COR-L47 (cell line): Measurements from ENCODE around the gene IFNL4.
"Not testable (repeated sequence)": the region's sequence is repeated elsewhere in the genome, so short reads cannot be mapped to it uniquely, and the experiment has no call there.

Experiments
- DNase-seq: peaks from one replicate; lab custom pipeline; 2025; lab: John Stamatoyannopoulos, UW

IFNL4 gene

DNA sequence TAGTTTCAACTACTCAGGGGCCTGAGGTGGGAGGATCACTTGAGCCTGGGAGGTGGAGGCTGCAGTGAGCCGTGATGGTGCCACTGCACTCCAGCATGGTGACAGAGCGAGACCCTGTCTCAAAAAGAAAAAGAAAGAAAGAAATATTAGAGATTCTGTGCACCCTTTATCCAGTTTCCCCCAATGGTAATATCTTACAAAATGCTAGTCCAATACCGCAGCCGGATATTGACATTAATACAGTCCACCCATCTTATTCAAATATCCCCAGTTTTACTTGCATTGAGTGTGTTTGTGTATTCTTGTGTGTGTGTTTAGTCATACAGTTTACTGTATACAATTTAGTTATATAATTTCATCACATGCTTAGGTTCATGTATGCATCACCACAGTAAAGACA is 8.6 kb upstream of the IFNL4 start:
- no peak for DNase-seq

DNA sequence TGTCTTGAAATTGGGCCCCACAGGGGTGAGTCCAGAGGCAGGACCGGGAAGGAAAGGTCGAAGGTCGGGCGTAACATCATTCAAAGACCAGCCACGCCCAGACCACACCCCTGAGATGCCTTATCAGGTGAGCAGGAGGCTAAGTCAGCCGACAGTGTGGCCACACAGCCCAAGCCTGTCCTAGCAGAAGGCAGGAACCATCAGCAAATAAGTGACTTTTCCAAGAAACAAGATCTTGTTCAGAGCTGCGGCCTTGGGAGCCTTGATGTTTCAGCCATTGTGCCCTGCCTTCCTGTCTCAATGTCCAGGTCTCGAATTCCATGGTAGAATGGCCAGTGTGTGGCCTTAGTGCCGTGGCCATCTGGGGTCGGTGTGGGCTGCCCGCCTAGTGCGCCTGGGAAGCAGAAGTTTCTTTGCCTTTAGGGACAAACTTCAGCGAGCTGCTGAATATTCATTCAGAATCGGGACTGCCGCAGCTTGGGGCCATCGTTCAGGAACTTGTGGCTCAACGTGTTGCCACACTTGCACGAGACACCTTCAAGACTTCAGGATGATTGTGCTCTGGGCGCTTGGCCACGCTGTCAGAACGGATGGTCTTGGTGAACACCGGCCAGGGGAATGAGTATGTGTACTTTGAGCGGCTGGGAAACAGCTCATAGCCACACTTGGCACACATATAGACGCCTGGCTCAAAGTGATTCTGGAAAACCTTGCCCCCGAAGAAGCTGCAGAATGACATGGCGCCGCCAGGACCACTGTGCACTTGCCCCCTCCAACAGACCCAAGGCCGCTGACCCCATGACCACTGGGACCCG is 6.1 kb upstream of the IFNL4 start:
- DNase-seq, result no peak

DNA sequence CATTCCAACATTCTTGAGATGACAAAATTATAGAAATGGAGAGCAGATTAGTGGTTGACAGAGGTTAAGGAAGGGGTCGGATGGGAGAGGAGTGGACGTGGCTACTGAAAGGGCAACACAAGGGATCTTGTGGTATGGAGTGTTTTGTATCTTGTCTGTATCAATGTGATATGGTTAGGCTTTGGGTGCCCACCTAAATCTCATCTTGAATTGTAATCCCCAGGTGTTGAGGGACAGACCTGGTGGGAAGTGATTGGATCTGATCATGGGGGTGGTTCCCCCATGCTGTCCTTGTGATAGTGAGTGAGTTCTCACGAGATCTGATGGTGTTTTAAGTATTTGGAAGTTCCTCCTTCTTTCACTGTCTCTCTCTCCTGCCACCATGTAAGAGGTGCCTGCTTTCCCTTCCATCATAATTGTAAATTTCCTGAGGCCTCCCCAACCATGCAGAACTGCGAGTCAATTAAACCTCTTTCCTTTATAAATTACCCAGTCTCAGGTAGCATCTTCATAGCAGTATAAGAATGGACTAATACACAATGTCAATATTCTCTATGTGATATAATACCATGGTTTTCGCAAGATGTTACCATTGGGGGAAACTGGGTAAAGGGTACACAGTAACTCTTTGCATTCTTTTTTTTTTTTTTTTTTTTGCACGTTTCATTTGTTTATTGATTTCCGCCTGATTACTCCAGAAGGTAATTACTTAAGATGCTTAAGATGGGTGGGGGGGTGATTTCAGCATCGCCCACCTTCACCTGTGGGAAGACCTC is 4.9 kb upstream of the IFNL4 start:
- no peak for DNase-seq

DNA sequence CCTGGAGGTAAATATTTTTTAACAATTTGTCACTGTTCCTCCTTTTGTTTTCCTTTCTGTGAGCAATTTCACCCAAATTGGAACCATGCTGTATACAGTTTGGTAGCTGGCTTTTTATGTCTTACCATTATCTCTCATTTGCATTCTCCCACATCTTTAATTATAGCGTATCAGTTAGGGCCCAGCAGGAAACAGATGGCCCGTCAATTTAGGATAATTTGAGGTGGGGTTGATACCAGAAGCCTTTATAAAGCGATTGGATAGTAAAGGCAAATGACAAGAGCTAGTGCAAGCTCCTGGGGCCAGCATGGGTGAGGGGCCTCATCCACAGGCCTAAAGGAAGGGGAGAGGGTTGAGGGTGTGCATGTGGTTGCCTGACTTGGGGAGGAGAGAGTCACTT is 3.8 kb upstream of the IFNL4 start:
- no peak for DNase-seq

DNA sequence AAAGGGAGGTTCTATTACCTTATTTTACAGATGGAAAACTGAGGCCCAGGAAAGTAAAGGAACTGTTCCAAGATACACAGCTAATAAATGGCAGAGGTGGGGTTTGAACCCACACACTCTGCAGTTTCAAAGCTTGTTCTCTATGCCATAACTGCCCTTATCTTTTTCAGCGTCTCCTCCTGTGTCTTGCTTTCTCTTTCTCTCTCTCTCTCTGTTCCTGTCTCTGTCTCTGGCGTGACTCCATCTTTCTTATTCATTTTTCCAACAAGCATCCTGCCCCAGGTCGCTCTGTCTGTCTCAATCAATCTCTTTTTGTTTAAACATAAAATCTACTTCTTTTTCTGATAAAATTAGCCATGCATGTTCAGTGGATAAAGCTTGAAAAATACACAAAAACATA is 3.2 kb upstream of the IFNL4 start:
- no peak for DNase-seq

DNA sequence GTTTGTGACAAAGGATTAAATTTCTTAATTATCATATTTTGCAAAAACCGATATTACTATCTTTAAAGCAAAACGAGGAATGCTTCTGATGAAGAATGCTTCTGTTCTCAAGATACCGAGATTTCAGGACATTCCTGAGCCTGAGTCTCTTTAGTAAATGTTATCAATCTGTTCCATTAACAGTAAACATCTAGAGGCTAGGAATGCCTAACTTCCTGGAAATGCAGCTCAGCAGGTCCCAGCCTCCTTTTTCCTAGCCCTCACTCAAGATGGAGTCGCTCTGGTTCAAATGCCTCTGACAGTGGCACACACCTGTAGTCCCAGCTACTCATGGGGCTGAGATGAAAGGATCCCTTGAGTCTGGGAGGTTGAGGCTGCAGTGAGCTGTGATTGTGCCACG is 2.4 kb upstream of the IFNL4 start:
- DNase-seq, result no peak

DNA sequence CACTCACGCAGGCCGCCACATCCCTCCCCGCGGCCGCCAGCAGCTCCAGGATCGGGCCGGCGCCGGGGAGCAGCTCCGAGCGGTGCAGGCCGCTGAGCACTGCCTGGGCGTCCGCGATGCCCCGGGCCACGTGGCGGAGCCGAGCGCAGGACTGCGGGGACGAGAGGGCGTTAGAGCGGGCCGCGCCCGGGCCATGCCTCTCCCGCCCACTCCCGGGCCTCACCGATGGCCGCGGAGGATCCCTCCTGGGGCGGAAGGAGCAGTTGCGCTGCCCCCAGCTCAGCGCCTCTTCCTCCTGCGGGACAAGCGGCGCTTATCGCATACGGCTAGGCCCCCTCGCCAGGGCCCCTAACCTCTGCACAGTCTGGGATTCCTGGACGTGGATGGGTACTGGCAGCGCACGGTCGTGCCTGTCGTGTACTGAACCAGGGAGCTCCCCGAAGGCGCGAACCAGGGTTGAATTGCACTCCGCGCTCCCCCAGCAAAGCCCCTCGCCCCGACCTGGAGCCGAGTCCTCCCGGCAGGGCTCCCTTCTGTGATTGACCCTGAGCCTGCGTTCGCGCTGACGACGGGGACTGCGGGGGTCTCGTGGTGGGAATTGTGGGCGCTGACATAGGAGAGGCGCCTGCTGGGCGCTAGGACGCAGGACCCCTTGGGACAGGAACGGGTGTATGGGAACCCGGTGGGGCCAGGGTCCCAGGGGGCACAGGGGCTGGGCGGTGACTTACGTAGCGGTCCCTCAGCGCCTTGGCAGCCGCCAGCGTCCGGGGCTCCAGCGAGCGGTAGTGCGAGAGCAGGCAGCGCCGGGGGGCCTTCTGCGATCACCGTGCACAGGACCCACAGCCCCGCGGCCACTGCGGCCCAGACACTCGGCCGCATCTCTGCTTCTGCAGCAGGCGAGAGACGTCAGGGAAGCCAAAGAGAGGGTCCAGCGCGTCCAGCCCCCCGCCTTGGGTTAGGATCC is 673 bp downstream of the IFNL4 start:
- DNase-seq, result no peak

DNA sequence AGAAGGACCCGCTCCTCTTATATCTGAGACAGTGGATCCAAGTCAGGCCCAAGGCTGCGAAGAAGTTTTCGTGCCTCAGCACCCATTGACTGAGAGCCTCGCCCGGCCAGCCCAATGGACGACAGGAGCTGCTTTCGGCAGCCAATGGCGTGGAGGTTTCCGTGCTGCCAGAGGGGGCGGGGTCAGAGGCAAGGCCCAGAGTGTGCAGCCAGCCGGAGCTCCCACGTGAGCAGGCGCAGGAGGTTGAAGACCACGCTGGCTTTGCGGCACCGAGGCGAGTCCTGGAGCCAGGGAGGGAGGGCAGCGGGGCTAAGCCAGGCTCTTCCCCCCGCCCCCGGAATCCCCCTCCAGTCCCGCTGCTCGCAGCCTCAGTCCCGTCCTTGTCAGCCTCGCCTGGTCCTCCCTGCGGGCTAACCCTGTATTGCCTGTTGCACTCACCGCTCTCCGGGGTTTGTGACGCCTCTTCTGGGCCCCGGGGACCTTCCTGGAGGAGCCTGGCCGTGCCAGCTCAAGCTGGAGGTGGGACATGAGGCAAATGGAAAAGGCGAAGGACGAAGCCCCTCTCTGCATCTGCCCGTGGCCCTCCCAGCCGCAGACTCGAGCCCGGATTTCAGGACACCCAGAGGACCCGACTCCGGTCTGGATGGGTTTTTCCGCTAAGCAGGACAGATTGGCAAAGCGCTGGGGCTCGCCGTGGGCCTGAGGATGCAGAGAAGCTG is 1.5 kb downstream of the IFNL4 start:
- DNase-seq, result no peak

DNA sequence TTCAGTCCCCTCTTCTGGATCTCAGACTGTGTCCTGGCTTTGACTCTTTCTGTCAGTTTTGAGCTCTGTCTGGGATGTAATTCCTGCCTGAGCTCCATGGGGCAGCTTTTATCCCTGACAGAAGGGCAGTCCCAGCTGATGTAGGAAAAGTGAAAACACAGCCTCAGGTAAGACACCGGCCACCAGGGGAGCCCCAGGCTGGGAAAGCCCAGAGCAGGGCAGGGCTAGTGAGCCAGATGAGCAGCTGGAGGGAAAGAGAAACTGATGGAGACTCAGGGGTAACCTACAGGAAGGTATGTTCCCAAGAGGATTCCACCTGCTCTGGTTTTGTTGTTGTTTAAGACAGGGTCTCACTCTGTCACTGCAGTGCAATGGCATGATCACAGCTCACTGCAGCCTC is 3.5 kb downstream of the IFNL4 start:
- not testable (repeated sequence) for DNase-seq

DNA sequence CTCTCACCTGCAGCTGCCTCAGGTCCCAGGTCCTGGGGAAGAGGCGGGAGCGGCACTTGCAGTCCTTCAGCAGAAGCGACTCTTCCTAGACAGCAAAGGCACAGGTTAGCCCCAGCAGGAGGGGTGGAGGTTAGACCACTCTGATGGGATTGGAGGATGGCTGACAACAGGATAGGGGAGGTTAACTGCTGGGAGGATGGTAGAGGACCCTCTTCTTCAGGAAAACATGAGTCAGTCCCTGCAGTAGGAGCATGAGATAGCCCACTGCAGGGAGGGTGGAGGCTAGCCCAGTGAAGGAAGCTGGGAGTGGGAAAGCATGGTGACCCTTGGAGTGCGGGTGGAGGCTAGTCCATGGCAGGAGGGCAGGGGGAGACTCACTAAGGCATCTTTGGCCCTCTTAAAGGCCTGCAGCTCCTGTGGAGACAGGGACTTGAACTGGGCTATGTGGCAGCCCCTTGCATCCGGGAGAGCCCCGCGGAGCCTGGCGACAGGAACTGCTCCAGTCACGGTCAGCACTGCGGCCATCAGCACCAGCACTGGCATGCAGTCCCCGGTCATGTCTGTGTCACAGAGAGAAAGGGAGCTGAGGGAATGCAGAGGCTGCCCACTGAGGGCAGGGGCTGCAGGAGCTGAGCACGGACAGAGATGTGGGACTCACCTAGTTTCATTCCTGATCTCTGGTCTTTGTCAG is 4.1 kb downstream of the IFNL4 start, which contains the start of gene IFNL3:
Gene IFNL3, minus strand, starts transcription at position 597 of the 691 bp plus-strand sequence. Its CDS starts 39 bp downstream, at position 558.
- DNase-seq, result not testable (repeated sequence)

DNA sequence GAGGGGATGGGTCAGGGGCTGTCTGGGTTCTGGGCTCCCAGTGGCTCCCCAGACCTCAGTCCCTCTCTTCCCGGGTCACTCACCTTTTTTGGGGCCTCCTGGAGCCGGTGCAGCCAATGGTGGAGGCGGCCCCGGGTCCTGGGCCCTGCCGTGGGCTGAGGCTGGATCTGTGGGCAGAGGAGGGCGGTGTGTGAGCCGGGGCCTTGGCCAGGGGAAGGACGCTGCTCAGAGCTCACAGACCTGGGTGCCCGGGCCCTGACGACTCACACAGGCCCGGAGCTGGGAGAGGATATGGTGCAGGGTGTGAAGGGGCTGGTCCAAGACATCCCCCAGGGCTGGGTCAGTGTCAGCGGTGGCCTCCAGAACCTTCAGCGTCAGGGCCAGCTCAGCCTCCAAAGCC is 4.9 kb downstream of the IFNL4 start:
- DNase-seq, result not testable (repeated sequence)

DNA sequence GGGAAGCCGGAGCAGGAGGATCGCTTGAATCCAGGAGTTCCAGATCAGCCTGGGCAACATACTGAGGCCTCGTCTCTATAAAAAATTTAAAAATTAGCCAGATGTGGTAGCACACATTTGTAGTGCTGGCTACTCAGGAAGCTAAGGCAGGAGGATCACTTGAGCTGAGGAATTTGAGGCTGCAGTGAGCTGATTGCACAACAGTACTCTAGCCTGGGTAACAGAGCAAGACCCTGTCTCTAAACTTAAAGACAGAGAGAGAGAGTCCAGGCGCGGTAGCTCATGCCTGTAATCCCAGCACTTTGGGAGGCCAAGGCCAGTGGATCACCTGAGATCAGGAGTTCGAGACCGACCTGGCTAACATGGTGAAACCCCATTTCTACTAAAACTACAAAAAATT is 8.2 kb downstream of the IFNL4 start:
- no peak for DNase-seq

DNA sequence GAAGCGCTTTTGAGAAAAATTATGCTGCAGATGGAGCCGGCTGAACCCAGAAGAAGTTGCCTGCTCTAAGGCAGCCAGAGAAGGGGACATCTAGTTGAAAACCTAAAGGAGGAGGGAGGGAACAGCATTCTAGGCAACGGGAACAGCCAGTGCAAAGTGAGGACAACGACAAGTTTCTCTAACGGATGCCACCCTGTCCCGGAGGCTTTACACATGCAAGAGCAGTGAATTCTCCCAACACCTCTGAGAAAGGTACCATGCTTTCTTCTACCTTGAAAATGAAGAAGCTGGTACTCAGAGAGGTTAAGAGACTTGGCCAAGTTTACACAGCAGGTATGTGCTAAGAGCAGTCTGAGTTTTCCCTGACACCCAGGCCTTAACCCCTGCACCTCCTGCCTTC is 9.7 kb downstream of the IFNL4 start:
- no peak for DNase-seq

DNA sequence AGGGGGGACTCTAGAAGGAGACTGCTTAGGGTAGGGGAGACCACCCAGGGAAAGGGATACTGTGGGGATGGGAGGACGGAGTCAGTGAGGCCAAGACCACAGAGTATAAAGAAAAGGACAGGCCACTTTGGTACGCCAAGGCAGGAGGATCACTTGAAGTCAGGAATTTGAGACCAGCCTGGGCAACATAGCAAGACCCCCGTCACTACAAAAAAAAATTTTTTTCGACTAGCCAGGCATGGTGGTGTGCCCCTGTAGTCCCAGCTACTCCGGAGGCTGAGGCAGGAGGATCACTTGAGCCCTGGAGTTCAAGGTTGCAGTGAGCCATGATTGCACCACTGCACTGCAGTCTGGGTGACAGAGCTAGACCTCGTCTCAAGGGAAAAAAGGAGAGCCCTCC is 10.4 kb downstream of the IFNL4 start:
- no peak for DNase-seq

DNA sequence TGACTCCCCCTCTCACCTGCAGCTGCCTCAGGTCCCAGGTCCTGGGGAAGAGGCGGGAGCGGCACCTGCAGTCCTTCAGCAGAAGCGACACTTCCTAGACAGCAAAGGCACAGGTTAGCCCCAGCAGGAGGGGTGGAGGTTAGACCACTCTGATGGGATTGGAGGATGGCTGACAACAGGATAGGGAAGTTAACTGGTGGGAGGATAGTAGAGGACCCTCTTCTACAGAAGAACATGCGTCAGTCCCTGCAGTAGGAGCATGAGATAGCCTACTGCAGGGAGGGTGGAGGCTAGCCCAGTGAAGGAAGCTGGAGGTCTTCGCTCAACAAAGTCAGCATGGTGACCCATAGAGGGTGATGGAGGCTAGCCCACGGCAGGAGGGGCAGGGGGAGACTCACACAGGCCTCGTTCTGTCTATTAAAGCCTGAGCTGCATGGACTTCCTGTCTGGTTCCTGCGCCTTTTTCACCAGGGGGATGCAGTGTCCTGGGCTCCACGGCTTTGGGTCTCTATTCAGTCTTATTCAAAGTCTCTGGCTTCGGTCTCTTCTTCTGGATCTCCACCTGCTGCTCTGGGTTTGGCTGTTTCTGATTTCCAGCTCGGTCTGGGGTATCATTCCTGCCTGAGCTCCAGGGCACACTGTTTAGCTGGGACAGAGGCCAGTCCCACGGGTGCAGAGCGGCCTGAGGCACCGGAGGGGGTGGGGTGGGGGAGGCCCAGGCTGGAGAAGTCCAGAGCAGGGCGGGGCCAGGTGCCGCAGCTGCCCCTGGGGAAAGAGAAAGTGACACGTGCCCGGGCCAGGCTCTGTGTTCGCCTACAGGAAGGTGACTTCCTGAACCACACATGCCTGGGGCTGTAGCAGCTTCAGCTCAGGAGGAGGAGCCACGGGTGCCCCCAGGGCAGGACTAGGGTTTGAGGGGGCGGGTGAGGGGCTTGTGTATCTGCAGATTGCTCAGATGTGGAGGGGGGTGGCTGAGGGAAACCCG is 11.2 kb downstream of the IFNL4 start:
- DNase-seq, result peak; percentile 9

DNA sequence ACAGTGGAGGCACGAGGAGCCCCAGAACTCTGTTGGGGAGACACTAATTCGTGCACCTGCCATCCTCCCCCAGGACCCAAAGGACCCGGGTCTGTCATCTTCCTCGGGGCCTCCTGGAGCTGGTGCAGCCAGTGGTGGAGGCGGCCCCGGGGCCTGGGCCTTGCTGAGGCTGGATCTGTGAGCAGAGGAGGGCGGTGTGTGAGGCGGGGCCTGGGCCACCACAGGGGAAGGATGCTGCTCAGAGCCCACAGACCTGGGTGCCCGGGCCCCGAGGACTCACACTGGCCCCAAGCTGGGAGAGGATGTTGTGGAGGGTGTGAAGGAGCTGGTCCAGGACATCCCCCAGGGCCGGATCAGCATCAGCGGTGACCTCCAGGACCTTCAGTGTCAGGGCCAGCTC is 12.1 kb downstream of the IFNL4 start:
- no peak for DNase-seq

DNA sequence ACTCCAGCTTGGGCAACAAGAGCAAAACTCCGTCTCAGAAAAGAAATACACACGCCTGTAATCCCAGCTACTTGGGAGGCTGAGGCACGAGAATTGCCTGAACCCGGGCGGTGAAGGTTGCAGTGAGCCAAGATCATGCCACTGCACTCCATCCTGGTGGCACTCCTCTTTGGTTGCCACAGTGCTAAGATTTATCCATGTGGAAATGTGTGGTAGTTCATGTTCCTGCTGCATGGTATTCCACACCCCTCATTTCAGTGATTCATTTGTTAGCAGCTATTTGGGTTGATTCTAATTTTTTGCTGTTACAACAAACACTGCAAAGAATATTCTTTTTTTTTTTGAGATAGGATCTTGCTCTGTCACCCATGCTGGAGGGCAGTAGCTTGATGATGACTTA is 15.9 kb downstream of the IFNL4 start:
- no peak for DNase-seq

DNA sequence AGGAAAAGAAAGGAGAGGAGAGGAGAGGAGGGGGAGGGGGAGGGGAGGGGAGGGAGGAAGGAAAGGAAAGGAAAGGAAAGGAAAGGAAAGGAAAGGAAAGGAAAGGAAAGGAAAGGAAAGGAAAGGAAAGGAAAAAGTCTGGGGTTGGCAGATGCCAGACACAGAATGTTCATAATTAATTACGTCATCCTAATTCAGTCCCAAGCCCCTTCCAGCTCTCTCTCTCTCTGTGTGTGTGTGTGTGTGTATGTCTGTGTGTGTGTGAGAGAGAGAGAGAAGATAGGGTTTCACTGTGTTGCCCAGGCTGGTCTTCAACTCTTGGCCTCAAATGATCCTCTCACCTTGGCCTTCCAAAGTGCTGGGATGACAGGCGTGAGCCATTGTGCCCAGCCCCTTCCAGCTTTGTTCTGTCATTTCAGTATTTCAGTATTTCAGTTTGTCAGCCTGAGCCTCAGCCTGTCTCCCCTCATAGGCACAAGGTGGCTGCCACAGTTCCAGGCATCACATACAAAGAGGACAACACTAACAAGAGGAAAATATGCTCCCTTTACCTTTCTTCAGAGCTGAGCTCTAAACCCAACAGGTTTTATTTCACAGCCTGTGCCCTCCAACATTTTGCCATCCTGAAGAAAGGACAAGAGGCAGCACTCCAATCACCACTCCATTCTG is 18.4 kb downstream of the IFNL4 start:
- no peak for DNase-seq

DNA sequence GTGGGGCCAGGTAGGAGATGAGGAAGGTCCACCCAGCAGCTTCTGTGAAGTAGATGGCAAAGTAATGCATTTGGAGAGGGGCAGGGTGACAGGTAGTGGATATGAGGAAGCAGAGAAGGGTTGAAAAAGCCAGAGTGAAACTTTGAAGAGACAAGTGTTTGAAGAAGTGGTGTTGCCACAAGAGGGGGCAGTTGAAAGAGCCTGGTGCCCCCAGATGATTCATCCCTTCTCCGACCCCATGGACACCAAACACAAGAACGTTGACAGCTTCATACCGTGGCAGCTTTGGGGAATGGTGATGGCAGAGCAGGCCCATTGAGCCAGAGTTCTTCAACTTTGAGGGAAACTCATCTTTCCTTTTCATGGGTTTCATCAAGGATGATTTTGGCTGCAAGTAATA is 23.7 kb downstream of the IFNL4 start:
- DNase-seq, result no peak
